Endodermal cell (in vitro differentiated cells): Measurements from ENCODE around the gene TAS2R20. TPM values are rescaled to one million over a fixed set of nuclear protein-coding genes. Genes with fewer than 3 reads are reported as not detected.
"Not testable (repeated sequence)": the region's sequence is repeated elsewhere in the genome, so short reads cannot be mapped to it uniquely, and the experiment has no call there.

Source experiments
- DNase-seq: peaks from one replicate; pipeline ENCODE4 v3.0.0-alpha.2; 2017
- H3K27ac ChIP-seq: 2 replicates; pipeline ENCODE4 v1.5.1; 2013; ENCODE audit warnings: mild to moderate bottlenecking, low read depth, low read length, moderate library complexity
- H3K27me3 ChIP-seq: 2 replicates; pipeline ENCODE4 v1.6.1; 2013; ENCODE audit warnings: mild to moderate bottlenecking, low read length, moderate library complexity; ENCODE audit not compliant: insufficient read depth, control insufficient read depth, poor library complexity, severe bottlenecking
- H3K36me3 ChIP-seq: 2 replicates; pipeline ENCODE4 v1.7.0; 2013; ENCODE audit warnings: mild to moderate bottlenecking, low read length, moderate library complexity; ENCODE audit not compliant: control insufficient read depth, insufficient read depth
- H3K4me1 ChIP-seq: one replicate; pipeline ENCODE4 v1.7.0; 2013; ENCODE audit warnings: low read length; ENCODE audit not compliant: control insufficient read depth, insufficient read depth
- H3K4me3 ChIP-seq: 2 replicates; pipeline ENCODE4 v1.5.1; 2013; ENCODE audit warnings: mild to moderate bottlenecking, low read length, moderate library complexity
- H3K9ac ChIP-seq: 2 replicates; pipeline ENCODE4 v1.6.1; 2013; ENCODE audit warnings: mild to moderate bottlenecking, low read length, moderate library complexity; ENCODE audit not compliant: poor library complexity, severe bottlenecking; ENCODE audit errors: extremely low read depth
- H3K9me3 ChIP-seq: 2 replicates; pipeline ENCODE4 v1.6.1; 2013; ENCODE audit warnings: mild to moderate bottlenecking, low read length, moderate library complexity; ENCODE audit not compliant: control insufficient read depth
- H3K27ac Mint-ChIP-seq: 2 replicates; pipeline ENCODE4 v1.8.0; 2020; ENCODE audit warnings: mixed read lengths
- H3K27me3 Mint-ChIP-seq: 2 replicates; pipeline ENCODE4 v1.8.0; 2021; ENCODE audit warnings: mild to moderate bottlenecking, mixed read lengths; ENCODE audit not compliant: insufficient read depth
- H3K36me3 Mint-ChIP-seq: 2 replicates; pipeline ENCODE4 v1.8.0; 2020; ENCODE audit warnings: low read depth, mixed read lengths
- H3K4me1 Mint-ChIP-seq: 2 replicates; pipeline ENCODE4 v1.8.0; 2020; ENCODE audit warnings: mixed read lengths
- H3K4me3 Mint-ChIP-seq: 2 replicates; pipeline ENCODE4 v1.8.0; 2020; ENCODE audit warnings: mild to moderate bottlenecking, moderate library complexity, mixed read lengths
- H3K9me3 Mint-ChIP-seq: 2 replicates; pipeline ENCODE4 v1.8.0; 2020; ENCODE audit warnings: mild to moderate bottlenecking, mixed read lengths
- WGBS, 2 experiments: methylation state at CpG; one replicate each; pipeline versions ENCODE4 v1.1.5 to v1.1.7; 2013; ENCODE audit warnings: missing lambda C conversion rate in 2 of 2, mixed read lengths in 1 of 2; ENCODE audit not compliant: insufficient coverage in 1 of 2, insufficient read length in 1 of 2; 5-methylcytosine and 5-hydroxymethylcytosine counted together
- long read RNA-seq, 4 experiments: library from polyadenylated mRNA in 2 of 4; library from RNA in 1 of 4; library from capped mRNA in 1 of 4; stranded (forward) in 3 of 4; unstranded in 1 of 4; transcript quantifications; one replicate each; pipeline ENCODE4 v2.0.0, GENCODE V29; 2020 to 2021; ENCODE audit warnings: inconsistent platforms in 1 of 4
- polyA plus RNA-seq, 2 experiments: library from polyadenylated mRNA; stranded (reverse); fragments of 50-300 nt; gene quantifications; one replicate each; pipeline ENCODE4 v1.2.3, GENCODE V29; 2013
- total RNA-seq, 2 donors: library from RNA; stranded (reverse); fragmentation: NEBNext Ultra II Directional in 1 of 2; extraction: Animal tissue kit (Norgen Biotek cat#: 25700) in 1 of 2; gene quantifications; 2 replicates in 1 of 2; 3 replicates in 1 of 2; pipeline ENCODE4 v1.2.1, GENCODE V29; 2021
- TF ChIP-seq, protein P1 (sequence below): fragments of 200-600 bp; sonication (generic); conservative IDR thresholded peaks from 2 replicates; pipeline ENCODE4 v1.5.0; 2021; ENCODE audit warnings: antibody characterized with exemption, mild to moderate bottlenecking

The TAS2R20 gene, protein sequence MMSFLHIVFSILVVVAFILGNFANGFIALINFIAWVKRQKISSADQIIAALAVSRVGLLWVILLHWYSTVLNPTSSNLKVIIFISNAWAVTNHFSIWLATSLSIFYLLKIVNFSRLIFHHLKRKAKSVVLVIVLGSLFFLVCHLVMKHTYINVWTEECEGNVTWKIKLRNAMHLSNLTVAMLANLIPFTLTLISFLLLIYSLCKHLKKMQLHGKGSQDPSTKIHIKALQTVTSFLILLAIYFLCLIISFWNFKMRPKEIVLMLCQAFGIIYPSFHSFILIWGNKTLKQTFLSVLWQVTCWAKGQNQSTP
- total RNA-seq = 1 to 10 TPM; 2.1 to 5.9 TPM
- 0.28 TPM for polyA plus RNA-seq (2013, experiment 1 of 2)
- 0.25 TPM for polyA plus RNA-seq (2013, experiment 2 of 2)
- long read RNA-seq, experiment 1 = 0 reads
- long read RNA-seq, experiment 2, partial matches to known transcripts = 0 of 3 reads
- long read RNA-seq, experiment 2, other reads (novel, unspliced or antisense) = 0 of 3 reads
- long read RNA-seq, experiment 3 = 0 reads
- long read RNA-seq, experiment 4 = 0 reads

DNA sequence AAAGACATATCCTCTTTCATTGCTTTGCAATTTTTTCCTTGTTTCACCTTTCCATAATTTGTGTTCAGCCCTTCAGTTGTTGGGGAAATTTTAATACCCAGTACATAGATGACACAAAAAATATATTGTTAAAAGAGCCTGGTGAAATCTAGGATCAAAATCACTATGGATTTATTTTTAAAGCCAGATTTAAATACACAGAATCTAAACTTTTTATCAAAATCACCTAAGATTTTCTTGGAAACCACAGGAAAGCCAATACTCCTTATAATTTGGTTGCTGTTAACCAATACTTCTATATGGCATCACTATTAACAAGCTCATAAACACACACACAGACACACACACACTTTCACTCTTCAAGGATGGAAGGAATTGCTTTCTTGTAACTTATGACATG lies at the start of gene TAS2R20:
Gene TAS2R20, minus strand, starts transcription at position 101 of the 400 bp plus-strand sequence. CDS start 429 bp downstream, outside the sequence.
- no peaks in the 10 kb centered on the region for H3K4me1 ChIP-seq
- peaks cover 1% of the 10 kb centered on the region for H3K4me1 Mint-ChIP-seq
- no peaks in the 10 kb centered on the region for H3K27me3 ChIP-seq
- H3K9me3 ChIP-seq = peaks cover 15% of the 10 kb centered on the region
- H3K36me3 Mint-ChIP-seq = peaks cover 25% of the 10 kb centered on the region
- H3K4me3 ChIP-seq = no peak within 1 kb of the TSS
- peaks cover 6% of the 10 kb centered on the region for H3K36me3 ChIP-seq
- TF ChIP-seq, protein P1, sequence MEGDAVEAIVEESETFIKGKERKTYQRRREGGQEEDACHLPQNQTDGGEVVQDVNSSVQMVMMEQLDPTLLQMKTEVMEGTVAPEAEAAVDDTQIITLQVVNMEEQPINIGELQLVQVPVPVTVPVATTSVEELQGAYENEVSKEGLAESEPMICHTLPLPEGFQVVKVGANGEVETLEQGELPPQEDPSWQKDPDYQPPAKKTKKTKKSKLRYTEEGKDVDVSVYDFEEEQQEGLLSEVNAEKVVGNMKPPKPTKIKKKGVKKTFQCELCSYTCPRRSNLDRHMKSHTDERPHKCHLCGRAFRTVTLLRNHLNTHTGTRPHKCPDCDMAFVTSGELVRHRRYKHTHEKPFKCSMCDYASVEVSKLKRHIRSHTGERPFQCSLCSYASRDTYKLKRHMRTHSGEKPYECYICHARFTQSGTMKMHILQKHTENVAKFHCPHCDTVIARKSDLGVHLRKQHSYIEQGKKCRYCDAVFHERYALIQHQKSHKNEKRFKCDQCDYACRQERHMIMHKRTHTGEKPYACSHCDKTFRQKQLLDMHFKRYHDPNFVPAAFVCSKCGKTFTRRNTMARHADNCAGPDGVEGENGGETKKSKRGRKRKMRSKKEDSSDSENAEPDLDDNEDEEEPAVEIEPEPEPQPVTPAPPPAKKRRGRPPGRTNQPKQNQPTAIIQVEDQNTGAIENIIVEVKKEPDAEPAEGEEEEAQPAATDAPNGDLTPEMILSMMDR = no peak
- H3K9ac ChIP-seq = no peak within 1 kb of the TSS
- no peak for DNase-seq
- no peak within 1 kb of the TSS for H3K4me3 Mint-ChIP-seq
- peaks cover 5% of the 10 kb centered on the region for H3K9me3 Mint-ChIP-seq
- H3K27me3 Mint-ChIP-seq = no peaks in the 10 kb centered on the region
- H3K27ac ChIP-seq = no peak within 1 kb of the TSS
- peak within 1 kb of the TSS; percentile 9 for H3K27ac Mint-ChIP-seq

DNA sequence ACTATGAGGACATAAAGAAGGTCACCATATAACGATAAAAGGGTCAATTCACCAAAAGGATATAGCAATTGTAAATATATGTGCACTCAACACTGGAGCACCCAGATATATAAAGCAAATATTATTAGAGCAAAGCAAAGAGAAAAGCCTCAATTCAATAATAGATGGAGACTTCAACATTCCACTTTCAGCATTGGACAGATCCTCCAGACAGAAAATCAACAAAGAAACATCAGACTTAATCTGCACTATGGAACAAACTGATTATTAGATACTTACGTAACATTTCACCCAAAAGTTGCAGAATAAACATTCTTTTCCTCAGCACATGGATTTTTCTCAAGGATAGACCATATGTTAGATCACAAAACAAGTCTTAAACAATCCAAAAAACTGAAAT lies 43.3 kb upstream of the TAS2R20 start:
- H3K27ac Mint-ChIP-seq, H3K4me3 ChIP-seq, H3K9me3 ChIP-seq, H3K4me3 Mint-ChIP-seq, H3K4me1 ChIP-seq, DNase-seq, H3K27me3 ChIP-seq, H3K9me3 Mint-ChIP-seq, H3K27ac ChIP-seq, H3K9ac ChIP-seq, H3K27me3 Mint-ChIP-seq: not testable (repeated sequence)
- peaks cover 24% of the 10 kb centered on the region for H3K36me3 ChIP-seq
- peaks cover 12% of the 10 kb centered on the region for H3K4me1 Mint-ChIP-seq
- 95 to 100% methylated on average over 1 of the region's 2 CpGs for WGBS, 2 experiments
- H3K36me3 Mint-ChIP-seq = peaks cover 68% of the 10 kb centered on the region

DNA sequence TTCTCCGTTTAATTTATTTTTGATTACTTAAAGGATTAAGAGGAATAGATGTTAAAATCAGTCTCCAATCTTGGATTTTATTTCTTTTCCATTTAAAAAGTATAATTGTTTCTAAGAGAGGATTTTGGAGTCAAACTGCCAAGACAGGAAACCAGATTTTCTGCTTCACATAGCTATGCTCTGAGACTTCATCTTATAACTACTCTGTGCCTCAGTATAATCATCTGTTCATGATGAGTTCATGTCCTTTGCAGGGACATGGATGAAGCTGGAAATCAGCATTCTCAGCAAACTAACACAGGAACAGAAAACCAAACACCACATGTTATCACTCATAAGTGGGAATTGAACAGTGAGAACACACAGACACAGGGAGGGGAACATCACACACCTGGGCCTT lies 42.1 kb upstream of the TAS2R20 start:
- H3K36me3 Mint-ChIP-seq = peaks cover 69% of the 10 kb centered on the region
- peaks cover 6% of the 10 kb centered on the region for H3K9me3 Mint-ChIP-seq
- no peak for DNase-seq
- Histone ChIP-seq H3K27ac (no peak overlapping the region), H3K9me3 (peaks cover 9% of the 10 kb centered on the region), H3K9ac (no peak overlapping the region), H3K36me3 (peaks cover 14% of the 10 kb centered on the region), H3K4me1 (no peaks in the 10 kb centered on the region), H3K27me3 (no peaks in the 10 kb centered on the region), H3K4me3 (no peak overlapping the region)
- WGBS, 2 experiments = 89% methylated on average over 1 of the region's 1 CpG; no CpG with 5 or more reads in 1 of the 2 experiments
- peaks cover 12% of the 10 kb centered on the region for H3K4me1 Mint-ChIP-seq
- no peak overlapping the region for H3K27ac Mint-ChIP-seq
- TF ChIP-seq, protein P1 = no peak
- H3K4me3 Mint-ChIP-seq = no peak overlapping the region
- no peaks in the 10 kb centered on the region for H3K27me3 Mint-ChIP-seq
